K562 (cell line): ENCODE measurements around the gene PMVK. TPM values are rescaled to one million over a fixed set of nuclear protein-coding genes. Genes with fewer than 3 reads are reported as not detected.

Experiments
- CBX5 ChIP-seq: IDR thresholded peaks from 2 replicates; pipeline ENCODE4 v1.6.1; 2014; ENCODE audit warnings: low read depth, borderline replicate concordance
- CBX8 ChIP-seq: fragments of 200-600 bp; sonication (generic); IDR thresholded peaks from 2 replicates; pipeline ENCODE4 v1.6.1; 2012; ENCODE audit warnings: borderline replicate concordance, mixed run types, low read depth, mild to moderate bottlenecking, moderate library complexity, mixed read lengths, low read length, control low read depth, inconsistent platforms; ENCODE audit not compliant: poor library complexity, severe bottlenecking; ENCODE audit errors: extremely low read depth
- EHMT2 ChIP-seq: fragments of 450-650 bp; IDR thresholded peaks from 2 replicates; pipeline ENCODE4 v1.6.1; 2018; ENCODE audit warnings: antibody characterized with exemption
- HDAC6 ChIP-seq: IDR thresholded peaks from 2 replicates; pipeline ENCODE4 v1.6.1; 2012; ENCODE audit warnings: low read depth, mild to moderate bottlenecking, control low read depth, inconsistent platforms, low read length, moderate library complexity
- KLF1 ChIP-seq: fragments of 450-650 bp; IDR thresholded peaks from 2 replicates; pipeline ENCODE4 v1.6.1; 2016; ENCODE audit warnings: missing genetic modification characterization, missing compliant biosample characterization
- MYNN ChIP-seq, 2 experiments: sonication (generic); formaldehyde crosslinking in 1 of 2; IDR thresholded peaks; 2 replicates each; pipeline versions ENCODE4 v1.5.0 to v1.6.1; 2016 to 2020; ENCODE audit warnings: antibody characterized with exemption in 1 of 2, missing genetic modification reagents in 1 of 2
- NCOA1 ChIP-seq: fragments of 450-650 bp; IDR thresholded peaks from 2 replicates; pipeline ENCODE4 v1.6.1; 2016; ENCODE audit warnings: low read depth
- SOX6 ChIP-seq: fragments of 450-650 bp; IDR thresholded peaks from 2 replicates; pipeline ENCODE4 v1.6.1; 2014; ENCODE audit warnings: mild to moderate bottlenecking
- TAF15 ChIP-seq: fragments of 200-400 bp; formaldehyde crosslinking; IDR thresholded peaks from 2 replicates; pipeline ENCODE4 v1.6.1; 2017; ENCODE audit warnings: mild to moderate bottlenecking, low read depth, low read length, moderate library complexity
- XRCC5 ChIP-seq: fragments of 200-400 bp; formaldehyde crosslinking; IDR thresholded peaks from 2 replicates; pipeline ENCODE4 v1.6.1; 2017; ENCODE audit warnings: low read depth, mild to moderate bottlenecking, low read length
- polyA plus RNA-seq, 8 experiments: library from polyadenylated mRNA; depleted of rRNA in 4 of 8; stranded (reverse) in 5 of 8; unstranded in 3 of 8; fragments of >200 nt; fragmentation: Nextera tagmentation in 2 of 8; fragmentation: Illumina TruSeq in 1 of 8; extraction: Ambion mirVana in 2 of 8; extraction: Trizol in 1 of 8; gene quantifications; 2 replicates each; pipeline versions ENCODE4 v1.2.1 to v1.2.3, GENCODE V29; 2011 to 2014; ENCODE audit warnings: inconsistent platforms in 1 of 8, missing spikeins in 1 of 8
- total RNA-seq, 7 experiments: library from RNA; depleted of rRNA in 6 of 7; stranded (reverse); fragments of >200 nt in 6 of 7; fragmentation: Illumina TruSeq in 2 of 7; extraction: Trizol in 2 of 7; gene quantifications; 2 replicates each; pipeline versions ENCODE4 v1.2.1 to v1.2.3, GENCODE V29; 2011 to 2021; ENCODE audit warnings: low replicate concordance in 1 of 7
- TF ChIP-seq, protein P1 (sequence below): fragments of 200-600 bp; sonication (generic); IDR thresholded peaks from one replicate; pipeline ENCODE4 v1.6.1; 2012; ENCODE audit warnings: mild to moderate bottlenecking, low read depth, low read length, inconsistent platforms
- TF ChIP-seq, protein P2 (sequence below): fragments of 200-400 bp; formaldehyde crosslinking; IDR thresholded peaks from 2 replicates; pipeline ENCODE4 v1.6.1; 2017; ENCODE audit warnings: mild to moderate bottlenecking, low read depth, low read length, moderate library complexity
- TF ChIP-seq, protein P3 (sequence below): fragments of 250-450 bp; sonication (Bioruptor Pico); IDR thresholded peaks from 2 replicates; pipeline ENCODE4 v1.4.0; 2020

PMVK gene
- total and polyA plus RNA-seq, 9 of the 15 experiments (the other 6 are each of a cell fraction or from before 2014, with no cell fraction given) = 1.1 to 15.3 (median 6.3) TPM

DNA sequence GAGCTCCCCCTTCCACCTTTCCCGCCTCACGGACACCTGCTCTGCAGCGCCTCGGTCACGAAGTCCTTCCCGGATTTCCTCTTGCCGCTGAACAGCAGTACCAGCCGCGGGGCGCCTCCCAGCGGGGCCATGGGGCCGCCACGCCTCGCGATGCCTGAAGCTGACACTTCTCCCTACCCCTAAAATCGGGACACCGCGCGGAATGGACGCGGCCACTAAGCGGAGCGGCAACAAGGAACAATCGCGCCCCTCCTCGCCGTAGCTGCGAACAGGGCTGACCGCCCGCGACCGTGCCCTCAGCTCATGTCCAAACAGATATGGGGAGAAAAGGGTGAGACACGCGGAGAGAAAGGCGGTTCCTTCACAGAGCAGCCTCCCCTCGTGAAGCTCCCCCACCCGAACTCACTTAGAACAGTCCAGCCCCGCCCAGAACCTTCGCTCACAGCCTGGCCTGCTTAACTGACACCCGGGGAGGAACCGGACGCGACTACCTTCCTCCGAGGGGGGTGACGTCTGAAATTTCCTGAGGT lies at the start of gene PMVK (continued):
- TF ChIP-seq, protein P1, sequence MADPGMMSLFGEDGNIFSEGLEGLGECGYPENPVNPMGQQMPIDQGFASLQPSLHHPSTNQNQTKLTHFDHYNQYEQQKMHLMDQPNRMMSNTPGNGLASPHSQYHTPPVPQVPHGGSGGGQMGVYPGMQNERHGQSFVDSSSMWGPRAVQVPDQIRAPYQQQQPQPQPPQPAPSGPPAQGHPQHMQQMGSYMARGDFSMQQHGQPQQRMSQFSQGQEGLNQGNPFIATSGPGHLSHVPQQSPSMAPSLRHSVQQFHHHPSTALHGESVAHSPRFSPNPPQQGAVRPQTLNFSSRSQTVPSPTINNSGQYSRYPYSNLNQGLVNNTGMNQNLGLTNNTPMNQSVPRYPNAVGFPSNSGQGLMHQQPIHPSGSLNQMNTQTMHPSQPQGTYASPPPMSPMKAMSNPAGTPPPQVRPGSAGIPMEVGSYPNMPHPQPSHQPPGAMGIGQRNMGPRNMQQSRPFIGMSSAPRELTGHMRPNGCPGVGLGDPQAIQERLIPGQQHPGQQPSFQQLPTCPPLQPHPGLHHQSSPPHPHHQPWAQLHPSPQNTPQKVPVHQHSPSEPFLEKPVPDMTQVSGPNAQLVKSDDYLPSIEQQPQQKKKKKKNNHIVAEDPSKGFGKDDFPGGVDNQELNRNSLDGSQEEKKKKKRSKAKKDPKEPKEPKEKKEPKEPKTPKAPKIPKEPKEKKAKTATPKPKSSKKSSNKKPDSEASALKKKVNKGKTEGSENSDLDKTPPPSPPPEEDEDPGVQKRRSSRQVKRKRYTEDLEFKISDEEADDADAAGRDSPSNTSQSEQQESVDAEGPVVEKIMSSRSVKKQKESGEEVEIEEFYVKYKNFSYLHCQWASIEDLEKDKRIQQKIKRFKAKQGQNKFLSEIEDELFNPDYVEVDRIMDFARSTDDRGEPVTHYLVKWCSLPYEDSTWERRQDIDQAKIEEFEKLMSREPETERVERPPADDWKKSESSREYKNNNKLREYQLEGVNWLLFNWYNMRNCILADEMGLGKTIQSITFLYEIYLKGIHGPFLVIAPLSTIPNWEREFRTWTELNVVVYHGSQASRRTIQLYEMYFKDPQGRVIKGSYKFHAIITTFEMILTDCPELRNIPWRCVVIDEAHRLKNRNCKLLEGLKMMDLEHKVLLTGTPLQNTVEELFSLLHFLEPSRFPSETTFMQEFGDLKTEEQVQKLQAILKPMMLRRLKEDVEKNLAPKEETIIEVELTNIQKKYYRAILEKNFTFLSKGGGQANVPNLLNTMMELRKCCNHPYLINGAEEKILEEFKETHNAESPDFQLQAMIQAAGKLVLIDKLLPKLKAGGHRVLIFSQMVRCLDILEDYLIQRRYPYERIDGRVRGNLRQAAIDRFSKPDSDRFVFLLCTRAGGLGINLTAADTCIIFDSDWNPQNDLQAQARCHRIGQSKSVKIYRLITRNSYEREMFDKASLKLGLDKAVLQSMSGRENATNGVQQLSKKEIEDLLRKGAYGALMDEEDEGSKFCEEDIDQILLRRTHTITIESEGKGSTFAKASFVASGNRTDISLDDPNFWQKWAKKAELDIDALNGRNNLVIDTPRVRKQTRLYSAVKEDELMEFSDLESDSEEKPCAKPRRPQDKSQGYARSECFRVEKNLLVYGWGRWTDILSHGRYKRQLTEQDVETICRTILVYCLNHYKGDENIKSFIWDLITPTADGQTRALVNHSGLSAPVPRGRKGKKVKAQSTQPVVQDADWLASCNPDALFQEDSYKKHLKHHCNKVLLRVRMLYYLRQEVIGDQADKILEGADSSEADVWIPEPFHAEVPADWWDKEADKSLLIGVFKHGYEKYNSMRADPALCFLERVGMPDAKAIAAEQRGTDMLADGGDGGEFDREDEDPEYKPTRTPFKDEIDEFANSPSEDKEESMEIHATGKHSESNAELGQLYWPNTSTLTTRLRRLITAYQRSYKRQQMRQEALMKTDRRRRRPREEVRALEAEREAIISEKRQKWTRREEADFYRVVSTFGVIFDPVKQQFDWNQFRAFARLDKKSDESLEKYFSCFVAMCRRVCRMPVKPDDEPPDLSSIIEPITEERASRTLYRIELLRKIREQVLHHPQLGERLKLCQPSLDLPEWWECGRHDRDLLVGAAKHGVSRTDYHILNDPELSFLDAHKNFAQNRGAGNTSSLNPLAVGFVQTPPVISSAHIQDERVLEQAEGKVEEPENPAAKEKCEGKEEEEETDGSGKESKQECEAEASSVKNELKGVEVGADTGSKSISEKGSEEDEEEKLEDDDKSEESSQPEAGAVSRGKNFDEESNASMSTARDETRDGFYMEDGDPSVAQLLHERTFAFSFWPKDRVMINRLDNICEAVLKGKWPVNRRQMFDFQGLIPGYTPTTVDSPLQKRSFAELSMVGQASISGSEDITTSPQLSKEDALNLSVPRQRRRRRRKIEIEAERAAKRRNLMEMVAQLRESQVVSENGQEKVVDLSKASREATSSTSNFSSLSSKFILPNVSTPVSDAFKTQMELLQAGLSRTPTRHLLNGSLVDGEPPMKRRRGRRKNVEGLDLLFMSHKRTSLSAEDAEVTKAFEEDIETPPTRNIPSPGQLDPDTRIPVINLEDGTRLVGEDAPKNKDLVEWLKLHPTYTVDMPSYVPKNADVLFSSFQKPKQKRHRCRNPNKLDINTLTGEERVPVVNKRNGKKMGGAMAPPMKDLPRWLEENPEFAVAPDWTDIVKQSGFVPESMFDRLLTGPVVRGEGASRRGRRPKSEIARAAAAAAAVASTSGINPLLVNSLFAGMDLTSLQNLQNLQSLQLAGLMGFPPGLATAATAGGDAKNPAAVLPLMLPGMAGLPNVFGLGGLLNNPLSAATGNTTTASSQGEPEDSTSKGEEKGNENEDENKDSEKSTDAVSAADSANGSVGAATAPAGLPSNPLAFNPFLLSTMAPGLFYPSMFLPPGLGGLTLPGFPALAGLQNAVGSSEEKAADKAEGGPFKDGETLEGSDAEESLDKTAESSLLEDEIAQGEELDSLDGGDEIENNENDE = no peak
- no peak; the same call in none of the 2 replicates for TF ChIP-seq XRCC5
- TF ChIP-seq TAF15 = no peak
- TF ChIP-seq SOX6 = peak; percentile 78; the same call in 1 of the 2 replicates
- no peak for TF ChIP-seq MYNN (IDR thresholded peaks at IDR 0.05)
- no peak for TF ChIP-seq MYNN (CRISPR knock-in tag; IDR thresholded peaks at IDR 0.05)
- TF ChIP-seq NCOA1 = peak; percentile 48; the same call in 1 of the 2 replicates
- TF ChIP-seq, protein P2, sequence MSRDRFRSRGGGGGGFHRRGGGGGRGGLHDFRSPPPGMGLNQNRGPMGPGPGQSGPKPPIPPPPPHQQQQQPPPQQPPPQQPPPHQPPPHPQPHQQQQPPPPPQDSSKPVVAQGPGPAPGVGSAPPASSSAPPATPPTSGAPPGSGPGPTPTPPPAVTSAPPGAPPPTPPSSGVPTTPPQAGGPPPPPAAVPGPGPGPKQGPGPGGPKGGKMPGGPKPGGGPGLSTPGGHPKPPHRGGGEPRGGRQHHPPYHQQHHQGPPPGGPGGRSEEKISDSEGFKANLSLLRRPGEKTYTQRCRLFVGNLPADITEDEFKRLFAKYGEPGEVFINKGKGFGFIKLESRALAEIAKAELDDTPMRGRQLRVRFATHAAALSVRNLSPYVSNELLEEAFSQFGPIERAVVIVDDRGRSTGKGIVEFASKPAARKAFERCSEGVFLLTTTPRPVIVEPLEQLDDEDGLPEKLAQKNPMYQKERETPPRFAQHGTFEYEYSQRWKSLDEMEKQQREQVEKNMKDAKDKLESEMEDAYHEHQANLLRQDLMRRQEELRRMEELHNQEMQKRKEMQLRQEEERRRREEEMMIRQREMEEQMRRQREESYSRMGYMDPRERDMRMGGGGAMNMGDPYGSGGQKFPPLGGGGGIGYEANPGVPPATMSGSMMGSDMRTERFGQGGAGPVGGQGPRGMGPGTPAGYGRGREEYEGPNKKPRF = no peak
- TF ChIP-seq KLF1 (tag) = no peak
- TF ChIP-seq EHMT2 = 0 out of 2 replicates have a peak, but pooled peaks have one; percentile 72
- TF ChIP-seq HDAC6 = no peak
- no peak for TF ChIP-seq CBX8
- TF ChIP-seq, protein P3, sequence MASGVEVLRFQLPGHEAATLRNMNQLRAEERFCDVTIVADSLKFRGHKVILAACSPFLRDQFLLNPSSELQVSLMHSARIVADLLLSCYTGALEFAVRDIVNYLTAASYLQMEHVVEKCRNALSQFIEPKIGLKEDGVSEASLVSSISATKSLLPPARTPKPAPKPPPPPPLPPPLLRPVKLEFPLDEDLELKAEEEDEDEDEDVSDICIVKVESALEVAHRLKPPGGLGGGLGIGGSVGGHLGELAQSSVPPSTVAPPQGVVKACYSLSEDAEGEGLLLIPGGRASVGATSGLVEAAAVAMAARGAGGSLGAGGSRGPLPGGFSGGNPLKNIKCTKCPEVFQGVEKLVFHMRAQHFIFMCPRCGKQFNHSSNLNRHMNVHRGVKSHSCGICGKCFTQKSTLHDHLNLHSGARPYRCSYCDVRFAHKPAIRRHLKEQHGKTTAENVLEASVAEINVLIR (CRISPR knock-in tag) = no peak
- TF ChIP-seq CBX5 = peak; percentile 74; the same call in 1 of the 2 replicates
